Spleen (tissue), 7 donors: ENCODE data around the gene SMARCA4.

Source experiments
- POLR2A ChIP-seq, 3 donors: fragments of 450-650 bp; IDR thresholded peaks; one replicate each; pipeline ENCODE4 v1.5.1; 2017; ENCODE audit warnings: antibody characterized with exemption in 3 of 3, mild to moderate bottlenecking in 1 of 3
- TF ChIP-seq, protein P1 (sequence below), 11 experiments: fragments of 200-600 bp in 7 of 11; fragments of 450-650 bp in 4 of 11; sonication (generic) in 4 of 11; IDR thresholded peaks in 8 of 11; conservative IDR thresholded peaks in 3 of 11; 1 replicate in 7 of 11; 2 replicates in 4 of 11; pipeline versions ENCODE4 v1.4.0 to v1.8.0; 2016 to 2021; ENCODE audit warnings: antibody characterized with exemption in 11 of 11, inconsistent platforms in 4 of 11, mild to moderate bottlenecking in 1 of 11
- donor health status: DM: no; HTN: no; CAD: no; lungs with moderate emphysema.
- donor health status: DM: no; HTN: no; CAD: no.
- donor health status: DM: no; HTN: no; CAD: no.

DNA sequence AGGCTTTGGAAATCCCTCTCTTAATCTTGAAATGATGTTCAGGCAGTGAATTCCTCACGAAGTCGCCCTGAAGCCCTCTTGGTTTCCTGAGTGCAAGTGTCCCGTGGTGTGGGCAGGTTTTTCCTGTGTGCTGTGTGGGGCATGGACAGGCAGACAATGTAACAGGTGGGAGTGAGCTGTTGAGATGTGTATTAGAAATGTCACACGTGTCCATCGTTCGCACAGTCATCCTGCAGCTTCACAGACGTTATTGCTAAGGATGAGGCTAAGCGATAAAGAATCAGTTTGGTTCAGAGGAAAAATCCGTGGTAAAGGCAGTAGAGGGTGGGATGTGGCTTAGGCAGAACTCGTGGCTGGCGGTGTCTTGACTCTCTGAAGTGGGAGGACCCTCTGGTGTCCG lies 51.7 kb downstream of the SMARCA4 start:
- TF ChIP-seq POLR2A (IDR thresholded peaks at IDR 0.05), result no peak
- TF ChIP-seq, protein P1, sequence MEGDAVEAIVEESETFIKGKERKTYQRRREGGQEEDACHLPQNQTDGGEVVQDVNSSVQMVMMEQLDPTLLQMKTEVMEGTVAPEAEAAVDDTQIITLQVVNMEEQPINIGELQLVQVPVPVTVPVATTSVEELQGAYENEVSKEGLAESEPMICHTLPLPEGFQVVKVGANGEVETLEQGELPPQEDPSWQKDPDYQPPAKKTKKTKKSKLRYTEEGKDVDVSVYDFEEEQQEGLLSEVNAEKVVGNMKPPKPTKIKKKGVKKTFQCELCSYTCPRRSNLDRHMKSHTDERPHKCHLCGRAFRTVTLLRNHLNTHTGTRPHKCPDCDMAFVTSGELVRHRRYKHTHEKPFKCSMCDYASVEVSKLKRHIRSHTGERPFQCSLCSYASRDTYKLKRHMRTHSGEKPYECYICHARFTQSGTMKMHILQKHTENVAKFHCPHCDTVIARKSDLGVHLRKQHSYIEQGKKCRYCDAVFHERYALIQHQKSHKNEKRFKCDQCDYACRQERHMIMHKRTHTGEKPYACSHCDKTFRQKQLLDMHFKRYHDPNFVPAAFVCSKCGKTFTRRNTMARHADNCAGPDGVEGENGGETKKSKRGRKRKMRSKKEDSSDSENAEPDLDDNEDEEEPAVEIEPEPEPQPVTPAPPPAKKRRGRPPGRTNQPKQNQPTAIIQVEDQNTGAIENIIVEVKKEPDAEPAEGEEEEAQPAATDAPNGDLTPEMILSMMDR (IDR thresholded peaks at IDR 0.05 in 8 of 11, conservative IDR thresholded peaks at IDR 0.05 in 3 of 11), result no peak
